RWPE2 (cell line): ENCODE results near the gene NAALADL2.

Source experiments
- ATAC-seq: fragments of 200-7000 bp; cut with Tn5 transposase; 3 replicates; pipeline ENCODE4 v1.9.1; 2021; ENCODE audit warnings: low read depth
- DNase-seq: peaks from one replicate; pipeline ENCODE4 v3.0.0-alpha.2; 2020; ENCODE audit warnings: low spot score
- H3K27ac ChIP-seq: fragments of 450-650 bp; 2 replicates; pipeline ENCODE4 v1.5.1; 2017; ENCODE audit warnings: mild to moderate bottlenecking; ENCODE audit not compliant: poor library complexity, severe bottlenecking
- H3K27me3 ChIP-seq: fragments of 250-450 bp; sonication (Bioruptor Pico); 2 replicates; pipeline ENCODE4 v1.5.1; 2021; ENCODE audit warnings: mild to moderate bottlenecking, moderate library complexity; ENCODE audit not compliant: insufficient read depth, poor library complexity, severe bottlenecking
- H3K36me3 ChIP-seq: fragments of 250-450 bp; sonication (Bioruptor Pico); 2 replicates; pipeline ENCODE4 v1.5.1; 2020; ENCODE audit warnings: low read depth, mild to moderate bottlenecking, moderate library complexity
- H3K4me1 ChIP-seq: fragments of 250-450 bp; sonication (Bioruptor Pico); 2 replicates; pipeline ENCODE4 v1.5.1; 2021; ENCODE audit warnings: mild to moderate bottlenecking, moderate library complexity; ENCODE audit not compliant: insufficient read depth, poor library complexity, severe bottlenecking
- H3K4me3 ChIP-seq: fragments of 250-450 bp; sonication (Bioruptor Pico); 2 replicates; pipeline ENCODE4 v1.5.1; 2021; ENCODE audit warnings: mild to moderate bottlenecking, moderate library complexity; ENCODE audit not compliant: severe bottlenecking
- H3K9me3 ChIP-seq: fragments of 250-450 bp; sonication (Bioruptor Pico); 2 replicates; pipeline ENCODE4 v1.5.1; 2021; ENCODE audit warnings: mild to moderate bottlenecking, moderate library complexity; ENCODE audit not compliant: severe bottlenecking
- TF ChIP-seq, protein P1 (sequence below): fragments of 450-650 bp; IDR thresholded peaks from one replicate; pipeline ENCODE4 v1.5.1; 2017; ENCODE audit warnings: mild to moderate bottlenecking, moderate library complexity; ENCODE audit not compliant: poor library complexity, severe bottlenecking

Gene NAALADL2

DNA sequence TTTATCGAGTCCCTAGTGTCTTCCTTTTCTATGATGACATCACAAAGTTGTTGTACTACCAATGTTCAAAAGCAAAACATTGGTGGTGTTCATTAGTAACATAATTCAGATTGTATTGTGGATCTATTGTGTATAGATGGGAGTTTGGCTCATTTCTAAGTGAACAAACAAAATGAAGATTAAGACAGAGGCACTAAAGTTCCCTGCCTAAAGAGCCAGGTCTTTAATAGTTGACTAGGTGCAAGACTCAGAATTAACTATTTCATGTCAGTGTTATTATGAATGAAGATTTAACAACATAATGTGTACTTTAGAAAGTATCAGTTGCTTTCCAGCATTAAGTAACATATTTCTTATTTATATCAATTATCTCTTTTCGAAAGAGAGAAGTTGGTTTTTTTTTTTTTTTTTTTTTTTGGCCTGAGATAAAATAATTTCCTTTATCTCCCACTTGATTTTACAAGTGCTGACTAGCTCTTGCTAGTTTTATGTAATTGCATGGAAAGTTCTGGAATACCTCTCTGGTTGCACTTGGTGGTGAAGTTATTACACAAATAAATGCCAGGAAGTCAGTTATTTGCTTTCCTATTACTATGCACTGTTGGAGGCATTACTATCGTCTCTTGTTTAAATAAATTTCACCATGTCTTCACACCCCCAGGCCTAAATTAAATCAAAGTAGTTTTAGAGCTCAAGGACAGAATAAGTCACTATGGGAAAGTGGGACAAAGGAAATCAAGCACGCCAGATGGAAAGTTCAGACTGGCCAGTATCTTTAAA lies 48.7 kb downstream of the NAALADL2 start:
- no peaks in the 10 kb centered on the region for H3K9me3 ChIP-seq
- ATAC-seq (no peak), DNase-seq (no peak)
- H3K4me1 ChIP-seq: no peaks in the 10 kb centered on the region
- no peak overlapping the region for H3K4me3 ChIP-seq
- TF ChIP-seq, protein P1, sequence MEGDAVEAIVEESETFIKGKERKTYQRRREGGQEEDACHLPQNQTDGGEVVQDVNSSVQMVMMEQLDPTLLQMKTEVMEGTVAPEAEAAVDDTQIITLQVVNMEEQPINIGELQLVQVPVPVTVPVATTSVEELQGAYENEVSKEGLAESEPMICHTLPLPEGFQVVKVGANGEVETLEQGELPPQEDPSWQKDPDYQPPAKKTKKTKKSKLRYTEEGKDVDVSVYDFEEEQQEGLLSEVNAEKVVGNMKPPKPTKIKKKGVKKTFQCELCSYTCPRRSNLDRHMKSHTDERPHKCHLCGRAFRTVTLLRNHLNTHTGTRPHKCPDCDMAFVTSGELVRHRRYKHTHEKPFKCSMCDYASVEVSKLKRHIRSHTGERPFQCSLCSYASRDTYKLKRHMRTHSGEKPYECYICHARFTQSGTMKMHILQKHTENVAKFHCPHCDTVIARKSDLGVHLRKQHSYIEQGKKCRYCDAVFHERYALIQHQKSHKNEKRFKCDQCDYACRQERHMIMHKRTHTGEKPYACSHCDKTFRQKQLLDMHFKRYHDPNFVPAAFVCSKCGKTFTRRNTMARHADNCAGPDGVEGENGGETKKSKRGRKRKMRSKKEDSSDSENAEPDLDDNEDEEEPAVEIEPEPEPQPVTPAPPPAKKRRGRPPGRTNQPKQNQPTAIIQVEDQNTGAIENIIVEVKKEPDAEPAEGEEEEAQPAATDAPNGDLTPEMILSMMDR: no peak
- no peak overlapping the region for H3K27ac ChIP-seq
- H3K27me3 ChIP-seq: no peaks in the 10 kb centered on the region
- no peaks in the 10 kb centered on the region for H3K36me3 ChIP-seq

DNA sequence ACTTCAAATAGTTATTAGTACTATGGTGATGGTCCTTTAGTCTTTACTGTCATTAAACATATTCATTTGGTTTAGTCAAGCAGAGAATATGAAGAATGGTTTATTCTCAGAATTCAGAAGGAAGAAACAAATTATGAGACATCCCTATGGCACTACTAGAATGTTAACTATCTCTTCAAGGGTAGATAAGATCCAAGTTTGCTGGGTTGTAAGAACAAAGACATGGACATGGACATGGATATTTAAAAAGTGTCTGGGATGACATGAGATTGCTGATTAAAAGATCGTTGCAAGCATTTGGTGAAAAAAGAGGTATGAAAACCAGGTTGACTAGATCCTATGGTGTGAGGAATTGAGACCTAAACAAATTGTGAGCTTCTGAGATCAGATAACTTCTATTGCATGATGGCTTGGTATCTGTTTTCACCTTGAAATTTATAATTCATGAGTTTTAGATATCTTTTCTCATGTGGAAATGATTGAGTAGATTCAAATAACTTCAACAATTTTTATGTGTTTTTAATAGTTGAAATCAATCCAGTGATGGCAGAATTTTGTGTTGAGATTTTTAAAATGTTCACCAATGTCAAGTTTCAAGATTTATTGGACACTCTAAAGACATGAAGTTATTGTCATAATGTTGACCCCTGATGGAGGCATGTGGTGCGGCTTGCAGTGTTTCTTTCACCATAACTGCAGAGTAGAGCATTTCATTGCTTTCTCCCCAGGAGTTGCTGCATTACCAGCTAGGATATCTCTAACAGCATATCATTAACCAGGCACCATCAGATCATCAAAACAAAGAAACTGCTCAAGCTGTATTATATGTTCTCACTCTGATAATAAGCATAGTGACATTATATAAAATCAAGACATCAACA lies 72.6 kb downstream of the NAALADL2 start:
- Histone ChIP-seq H3K4me1 (no peaks in the 10 kb centered on the region), H3K9me3 (no peaks in the 10 kb centered on the region), H3K27me3 (no peaks in the 10 kb centered on the region), H3K36me3 (no peaks in the 10 kb centered on the region), H3K27ac (no peak overlapping the region), H3K4me3 (no peak overlapping the region)
- DNase-seq: no peak
- TF ChIP-seq, protein P1: no peak
- no peak for ATAC-seq

DNA sequence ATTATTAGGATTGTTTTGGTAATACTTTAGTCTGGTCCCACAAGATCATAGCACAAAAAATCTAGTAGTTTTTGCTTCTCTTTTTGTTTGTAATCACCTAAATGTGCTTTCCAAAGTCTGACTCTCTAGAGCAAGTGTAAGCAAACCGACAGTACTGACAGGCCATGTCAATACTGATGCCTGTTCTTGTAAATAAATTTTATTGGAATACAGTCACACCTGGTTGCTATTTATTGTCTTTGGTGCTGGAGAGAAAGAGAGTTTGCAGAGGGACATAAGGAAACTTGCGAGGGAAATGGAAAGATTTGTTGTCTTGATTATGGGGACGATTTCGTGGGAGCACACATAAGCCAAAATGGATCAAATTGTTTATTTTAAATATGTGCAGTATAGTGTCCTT lies 77.5 kb downstream of the NAALADL2 start:
- ATAC-seq: no peak
- Histone ChIP-seq H3K4me1 (no peaks in the 10 kb centered on the region), H3K4me3 (no peak overlapping the region), H3K27ac (no peak overlapping the region), H3K9me3 (no peaks in the 10 kb centered on the region), H3K36me3 (no peaks in the 10 kb centered on the region), H3K27me3 (no peaks in the 10 kb centered on the region)
- DNase-seq: no peak
- TF ChIP-seq, protein P1: no peak

DNA sequence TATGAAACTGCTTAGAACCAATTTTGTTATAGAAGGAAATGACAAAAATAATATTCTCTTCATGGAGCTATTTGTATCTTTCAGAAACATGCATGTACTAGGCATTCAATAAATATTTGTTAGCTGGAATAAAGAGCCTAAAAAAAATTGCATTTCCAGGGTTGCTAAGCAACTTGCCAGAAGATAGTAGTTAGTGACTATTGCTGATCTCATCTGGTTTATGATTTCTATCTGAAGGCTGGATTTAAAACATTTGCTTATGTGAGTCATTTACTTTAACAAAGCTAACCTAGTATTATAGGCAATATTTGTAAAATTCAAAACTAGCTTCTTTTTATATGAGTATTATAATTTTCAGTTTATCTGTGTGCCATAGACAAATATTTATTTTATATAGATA lies 78.3 kb downstream of the NAALADL2 start:
- H3K4me3 ChIP-seq: no peak overlapping the region
- H3K9me3 ChIP-seq: no peaks in the 10 kb centered on the region
- no peaks in the 10 kb centered on the region for H3K36me3 ChIP-seq
- H3K27ac ChIP-seq: no peak overlapping the region
- TF ChIP-seq, protein P1: no peak
- peak; percentile 38; the same call in 1 of the 3 replicates for ATAC-seq
- no peaks in the 10 kb centered on the region for H3K4me1 ChIP-seq
- DNase-seq: no peak
- H3K27me3 ChIP-seq: no peaks in the 10 kb centered on the region
